Fibroblast of lung (primary cell): ENCODE data around the gene PCDH9. TPM values are rescaled to one million over a fixed set of nuclear protein-coding genes. Genes with fewer than 3 reads are reported as not detected.

Source experiments
- DNase-seq, 2 donors: peaks; one replicate each; pipeline versions ENCODE4 v3.0.0 to v3.0.0-alpha.2; 2010; ENCODE audit warnings: low read depth in 2 of 2
- H2AFZ ChIP-seq: 2 replicates; pipeline ENCODE4 v1.5.1; 2012; ENCODE audit warnings: low read length, control low read depth, inconsistent platforms
- H3K27ac ChIP-seq: 2 replicates; pipeline ENCODE4 v1.5.1; 2011; ENCODE audit warnings: low read length, control low read depth; ENCODE audit not compliant: insufficient read depth
- H3K27me3 ChIP-seq: 2 replicates; pipeline ENCODE4 v1.5.1; 2011; ENCODE audit warnings: mild to moderate bottlenecking, low read length; ENCODE audit not compliant: control insufficient read depth, insufficient read depth
- H3K36me3 ChIP-seq: 2 replicates; pipeline ENCODE4 v1.5.1; 2011; ENCODE audit warnings: low read length; ENCODE audit not compliant: control insufficient read depth, insufficient read depth
- H3K4me1 ChIP-seq: 2 replicates; pipeline ENCODE4 v1.5.1; 2011; ENCODE audit warnings: low read length; ENCODE audit not compliant: control insufficient read depth, insufficient read depth; ENCODE audit errors: extremely low read depth
- H3K4me2 ChIP-seq: 2 replicates; pipeline ENCODE4 v1.5.1; 2011; ENCODE audit warnings: low read length, control low read depth; ENCODE audit not compliant: insufficient read depth; ENCODE audit errors: extremely low read depth
- H3K4me3 ChIP-seq, 4 experiments: fragments of 200-600 bp in 1 of 4; sonication (generic) in 1 of 4; replicated peaks in 1 of 4; 2 replicates each; pipeline ENCODE4 v1.5.1; 2011 to 2016; ENCODE audit warnings: low read length in 4 of 4, low read depth in 3 of 4, mild to moderate bottlenecking in 3 of 4, control low read depth in 2 of 4, inconsistent platforms in 1 of 4, mixed read lengths in 1 of 4; ENCODE audit not compliant: insufficient read depth in 1 of 4; ENCODE audit errors: control extremely low read depth in 1 of 4
- H3K79me2 ChIP-seq: 2 replicates; pipeline ENCODE4 v1.5.1; 2012; ENCODE audit warnings: mild to moderate bottlenecking, low read length, inconsistent platforms; ENCODE audit not compliant: control insufficient read depth, insufficient read depth
- H3K9ac ChIP-seq: 2 replicates; pipeline ENCODE4 v1.5.1; 2011; ENCODE audit warnings: mild to moderate bottlenecking, low read length, control low read depth; ENCODE audit not compliant: insufficient read depth
- H3K9me3 ChIP-seq: 2 replicates; pipeline ENCODE4 v1.5.1; 2012; ENCODE audit warnings: low read depth, low read length; ENCODE audit not compliant: control insufficient read depth, insufficient read depth
- H4K20me1 ChIP-seq: 2 replicates; pipeline ENCODE4 v1.5.1; 2011; ENCODE audit warnings: low read length; ENCODE audit not compliant: control insufficient read depth, insufficient read depth; ENCODE audit errors: extremely low read depth
- EZH2 ChIP-seq: IDR thresholded peaks from 2 replicates; pipeline ENCODE4 v1.5.1; 2012; ENCODE audit warnings: low read length, control low read depth, mild to moderate bottlenecking; ENCODE audit errors: missing control alignments
- polyA plus RNA-seq, 2 donors: library from polyadenylated mRNA; depleted of rRNA in 1 of 2; stranded (reverse) in 1 of 2; unstranded in 1 of 2; fragments of >200 nt; gene quantifications; 2 replicates each; pipeline ENCODE4 v1.2.1, GENCODE V29; 2011 to 2012; ENCODE audit warnings: missing spikeins in 1 of 2
- total RNA-seq: library from RNA; depleted of rRNA; stranded (reverse); fragments of >200 nt; gene quantifications from 2 replicates; pipeline ENCODE4 v1.2.1, GENCODE V29; 2014
- TF ChIP-seq, protein P1 (sequence below), 2 donors: IDR thresholded peaks in 1 of 2; conservative IDR thresholded peaks in 1 of 2; 1 replicate in 1 of 2; 2 replicates in 1 of 2; pipeline ENCODE4 v1.5.1; 2011 to 2012; ENCODE audit warnings: low read length in 2 of 2, control low read depth in 1 of 2, inconsistent platforms in 1 of 2, low read depth in 1 of 2, mild to moderate bottlenecking in 1 of 2

The PCDH9 gene
- total and polyA plus RNA-seq, 2 donors (not counting 1 experiment from before 2014, with no cell fraction given), result 0.50 to 0.67 TPM

DNA sequence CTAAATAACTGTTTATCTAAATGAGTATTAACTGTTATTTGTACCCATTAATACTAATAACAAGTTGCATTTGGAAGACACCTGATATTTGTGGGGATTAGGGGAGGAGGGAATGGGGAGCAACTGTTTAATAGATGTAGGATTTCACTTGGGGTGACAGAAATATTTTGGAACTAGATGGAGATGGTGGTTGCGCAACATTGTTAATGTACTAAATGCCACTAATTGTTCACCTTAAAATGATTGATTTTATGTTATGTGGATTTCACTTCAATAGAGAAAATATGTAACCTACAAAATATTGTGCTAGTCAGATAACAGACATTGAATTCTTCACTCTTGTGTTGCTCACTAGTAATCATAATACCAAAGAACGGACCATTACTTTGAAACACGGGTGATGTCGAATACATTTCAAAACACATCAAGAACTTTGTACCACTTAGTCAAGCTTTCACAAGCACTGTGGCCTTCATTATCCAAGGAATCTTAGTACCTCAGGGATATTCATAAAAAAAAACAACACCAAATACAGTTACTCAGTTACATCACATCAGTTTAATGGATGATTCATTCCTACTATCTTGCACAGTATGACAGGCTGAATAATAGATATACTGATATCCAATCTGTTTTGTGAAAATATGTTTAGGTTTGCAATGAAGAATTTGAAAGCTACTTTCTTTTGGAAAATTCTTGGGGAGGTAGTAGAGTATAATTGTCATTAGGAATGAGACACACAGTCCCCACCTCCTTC, 721.8 kb downstream of the PCDH9 start:
- no peaks in the 10 kb centered on the region for H4K20me1 ChIP-seq
- no peak overlapping the region for H3K27ac ChIP-seq
- H3K27me3 ChIP-seq, result no peaks in the 10 kb centered on the region
- H3K4me2 ChIP-seq, result no peak overlapping the region
- H3K4me3 ChIP-seq, result no peak overlapping the region
- H3K36me3 ChIP-seq, result no peaks in the 10 kb centered on the region
- H3K9me3 ChIP-seq, result no peaks in the 10 kb centered on the region
- TF ChIP-seq EZH2, result no peak
- TF ChIP-seq, protein P1, sequence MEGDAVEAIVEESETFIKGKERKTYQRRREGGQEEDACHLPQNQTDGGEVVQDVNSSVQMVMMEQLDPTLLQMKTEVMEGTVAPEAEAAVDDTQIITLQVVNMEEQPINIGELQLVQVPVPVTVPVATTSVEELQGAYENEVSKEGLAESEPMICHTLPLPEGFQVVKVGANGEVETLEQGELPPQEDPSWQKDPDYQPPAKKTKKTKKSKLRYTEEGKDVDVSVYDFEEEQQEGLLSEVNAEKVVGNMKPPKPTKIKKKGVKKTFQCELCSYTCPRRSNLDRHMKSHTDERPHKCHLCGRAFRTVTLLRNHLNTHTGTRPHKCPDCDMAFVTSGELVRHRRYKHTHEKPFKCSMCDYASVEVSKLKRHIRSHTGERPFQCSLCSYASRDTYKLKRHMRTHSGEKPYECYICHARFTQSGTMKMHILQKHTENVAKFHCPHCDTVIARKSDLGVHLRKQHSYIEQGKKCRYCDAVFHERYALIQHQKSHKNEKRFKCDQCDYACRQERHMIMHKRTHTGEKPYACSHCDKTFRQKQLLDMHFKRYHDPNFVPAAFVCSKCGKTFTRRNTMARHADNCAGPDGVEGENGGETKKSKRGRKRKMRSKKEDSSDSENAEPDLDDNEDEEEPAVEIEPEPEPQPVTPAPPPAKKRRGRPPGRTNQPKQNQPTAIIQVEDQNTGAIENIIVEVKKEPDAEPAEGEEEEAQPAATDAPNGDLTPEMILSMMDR (conservative IDR thresholded peaks at IDR 0.05 in 1 of 2, IDR thresholded peaks at IDR 0.05 in 1 of 2; ENCODE audit: low read depth in 1 of 2, low read length in 2 of 2), result no peak
- no peaks in the 10 kb centered on the region for H3K4me1 ChIP-seq
- no peaks in the 10 kb centered on the region for H3K79me2 ChIP-seq
- DNase-seq, result peak; percentile 18 to 76
- no peak overlapping the region for H2AFZ ChIP-seq
- H3K9ac ChIP-seq, result no peak overlapping the region

DNA sequence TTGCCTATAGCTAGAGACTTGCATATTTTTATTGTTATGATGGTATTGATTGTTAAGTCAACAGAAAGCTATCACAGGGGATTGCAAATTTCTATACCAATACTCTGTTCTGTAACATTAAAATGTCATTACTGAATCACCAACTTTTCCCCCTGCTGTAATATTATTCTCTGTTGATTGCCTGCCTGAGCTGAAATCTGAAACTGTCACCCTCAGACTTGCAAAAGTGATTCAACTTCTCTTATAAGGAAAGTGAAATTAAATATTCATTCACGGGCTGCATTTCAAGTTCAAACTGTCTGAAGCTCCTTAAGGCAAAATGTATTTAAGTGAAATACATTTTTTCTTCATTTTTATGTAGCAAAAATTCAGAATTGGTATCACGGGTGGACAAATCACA, 723.2 kb downstream of the PCDH9 start:
- Histone ChIP-seq H3K4me2 (no peak overlapping the region), H3K9me3 (no peaks in the 10 kb centered on the region), H3K27ac (no peak overlapping the region), H3K4me1 (no peaks in the 10 kb centered on the region), H3K79me2 (no peaks in the 10 kb centered on the region), H3K36me3 (no peaks in the 10 kb centered on the region), H3K4me3 (no peak overlapping the region), H3K27me3 (no peaks in the 10 kb centered on the region), H3K9ac (no peak overlapping the region), H2AFZ (no peak overlapping the region), H4K20me1 (no peaks in the 10 kb centered on the region)
- peak in 1 of 2 donors; percentile 50 for DNase-seq
- TF ChIP-seq EZH2, result no peak
- TF ChIP-seq, protein P1 (conservative IDR thresholded peaks at IDR 0.05 in 1 of 2, IDR thresholded peaks at IDR 0.05 in 1 of 2; ENCODE audit: low read depth in 1 of 2, low read length in 2 of 2), result no peak

- Histone ChIP-seq H3K9me3 (no peaks in the 10 kb centered on the region), H3K9ac (no peak overlapping the region), H3K36me3 (no peaks in the 10 kb centered on the region), H4K20me1 (no peaks in the 10 kb centered on the region), H3K27me3 (no peaks in the 10 kb centered on the region), H3K4me3 (no peak overlapping the region), H3K4me1 (no peaks in the 10 kb centered on the region), H3K27ac (no peak overlapping the region), H3K79me2 (no peaks in the 10 kb centered on the region), H2AFZ (no peak overlapping the region), H3K4me2 (no peak overlapping the region)
- TF ChIP-seq EZH2, result no peak
- TF ChIP-seq, protein P1 (conservative IDR thresholded peaks at IDR 0.05 in 1 of 2, IDR thresholded peaks at IDR 0.05 in 1 of 2; ENCODE audit: low read depth in 1 of 2, low read length in 2 of 2), result no peak
- no peak for DNase-seq
Measured at GRCh38 chr13:66506051-66506777, 723.9 kb downstream of the PCDH9 start.
